Myometrial cell (primary cell): ENCODE measurements around the gene EGR4. TPM values are rescaled to one million over a fixed set of nuclear protein-coding genes. Genes with fewer than 3 reads are reported as not detected.

Experiments used
- total RNA-seq: library from RNA; depleted of rRNA; stranded (reverse); fragments of >200 nt; gene quantifications from 2 replicates; pipeline ENCODE4 v1.2.3, GENCODE V29; 2015

EGR4 gene
- not detected in 2 replicates for total RNA-seq

DNA sequence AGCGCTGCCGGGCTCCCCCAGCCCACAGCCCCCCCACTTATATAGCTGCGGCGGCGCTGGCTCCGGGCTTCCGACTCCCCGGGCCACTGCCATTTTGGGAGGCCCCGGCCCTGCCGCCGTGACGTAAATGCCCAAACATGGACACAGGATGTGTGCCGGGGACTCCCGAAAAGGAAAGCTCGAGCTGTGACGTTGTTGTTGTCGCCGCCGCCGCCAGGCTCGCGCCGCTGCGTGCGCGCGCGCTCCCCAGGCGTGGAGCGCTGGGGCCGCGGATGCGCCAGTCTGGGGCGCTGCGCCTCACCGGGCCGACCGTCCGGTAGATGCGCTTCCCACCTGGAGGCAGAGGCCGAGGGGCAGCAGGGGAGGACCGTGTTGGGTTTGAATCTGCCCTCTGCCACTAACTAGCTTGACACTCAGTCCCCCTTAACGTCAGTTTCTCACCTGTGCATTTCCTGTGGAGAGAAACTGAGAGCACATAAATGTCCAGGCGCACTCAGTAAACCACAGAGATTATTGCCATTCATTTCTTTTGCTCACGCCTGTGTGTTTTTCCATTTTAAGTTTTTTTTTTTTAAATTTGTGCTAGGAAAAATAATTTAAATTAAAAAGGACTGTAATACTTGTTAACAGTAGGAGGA is at the start of gene EGR4:
Gene EGR4, minus strand, starts transcription at position 15 of the 638 bp plus-strand sequence. CDS start 231 bp downstream, outside the sequence.

DNA sequence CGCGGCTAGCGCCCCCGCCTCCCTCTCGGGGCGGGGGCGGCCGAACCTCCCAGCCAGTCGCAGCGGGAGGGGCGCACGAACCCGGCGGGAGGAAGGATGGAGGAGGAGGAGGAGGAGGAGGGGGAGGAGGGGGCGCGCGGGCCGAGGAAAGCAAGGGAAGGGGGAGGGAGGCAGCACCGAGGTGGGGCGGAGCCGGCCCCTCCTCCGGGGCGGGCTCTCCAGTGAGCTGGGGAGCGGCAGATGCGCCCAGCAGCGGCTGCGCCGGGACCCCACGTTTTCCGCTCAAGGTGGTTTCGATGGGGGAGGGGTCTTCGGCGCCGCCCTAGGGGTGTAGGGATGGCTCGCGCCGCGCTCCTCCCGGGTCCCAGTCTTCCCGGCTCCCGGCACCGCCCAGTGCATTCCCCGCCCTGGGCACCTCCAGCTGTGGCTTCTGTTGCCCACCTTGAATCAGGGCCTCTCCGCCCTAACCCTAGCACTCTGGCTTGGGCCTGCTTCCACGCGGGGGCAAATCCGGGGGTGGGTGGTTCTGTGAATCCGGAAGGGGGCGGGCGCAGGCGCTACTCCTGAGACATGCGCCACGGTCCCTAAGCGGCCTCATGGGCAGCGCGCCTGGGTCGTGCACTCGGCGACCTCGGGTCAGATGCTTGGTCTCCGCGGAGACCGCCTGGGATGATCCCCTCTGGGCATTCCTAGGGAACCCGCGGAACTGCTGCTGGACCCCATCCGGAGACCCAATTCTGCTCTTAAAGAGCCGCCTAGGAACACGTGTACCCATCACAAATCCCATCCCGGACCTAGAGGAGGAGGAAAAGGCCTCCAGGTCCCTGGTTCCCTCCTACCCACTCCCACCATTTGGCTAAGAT is 8.8 kb downstream of the EGR4 start, which contains the start of gene FBXO41:
Gene FBXO41, minus strand, starts transcription at position 183 of the 863 bp plus-strand sequence. CDS start 14,848 bp downstream, outside the sequence.

Other genes with a start within 250 kb of the EGR4 start
- gene SFXN5, start 221.8 kb downstream of the EGR4 start, total RNA-seq = 15.0 and 16.1 TPM in 2 replicates
- 22.2 and 24.5 TPM in 2 replicates for gene RAB11FIP5, start 180.6 kb downstream of the EGR4 start, total RNA-seq
- gene NOTO, start 91.0 kb downstream of the EGR4 start, total RNA-seq = not detected in 2 replicates
- 24.3 and 24.8 TPM in 2 replicates for gene SMYD5, start 79.3 kb downstream of the EGR4 start, total RNA-seq
- gene PRADC1, start 60.3 kb downstream of the EGR4 start, total RNA-seq = 47.9 and 58.1 TPM in 2 replicates
- gene CCT7, start 59.2 kb downstream of the EGR4 start, total RNA-seq = 558 and 584 TPM in 2 replicates
- gene FBXO41, start 9.1 kb downstream of the EGR4 start, total RNA-seq = 0.29 and 10.1 TPM in 2 replicates
- gene ALMS1, start 92.3 kb upstream of the EGR4 start, total RNA-seq = 8.9 and 10.8 TPM in 2 replicates